Stimulated activated CD8-positive, alpha-beta memory T cell treated with anti-CD3 and anti-CD28 coated beads, Interleukin-2, amount 100 ng/mL, for 48 hours (primary cell): ENCODE results near the gene CA11.
"Not testable (repeated sequence)": the region's sequence is repeated elsewhere in the genome, so short reads cannot be mapped to it uniquely, and the experiment has no call there.

Source experiments
- DNase-seq, 2 donors: peaks; one replicate each; pipeline ENCODE4 v3.0.0-alpha.2; 2020; ENCODE audit warnings: low read depth in 2 of 2

Gene CA11

DNA sequence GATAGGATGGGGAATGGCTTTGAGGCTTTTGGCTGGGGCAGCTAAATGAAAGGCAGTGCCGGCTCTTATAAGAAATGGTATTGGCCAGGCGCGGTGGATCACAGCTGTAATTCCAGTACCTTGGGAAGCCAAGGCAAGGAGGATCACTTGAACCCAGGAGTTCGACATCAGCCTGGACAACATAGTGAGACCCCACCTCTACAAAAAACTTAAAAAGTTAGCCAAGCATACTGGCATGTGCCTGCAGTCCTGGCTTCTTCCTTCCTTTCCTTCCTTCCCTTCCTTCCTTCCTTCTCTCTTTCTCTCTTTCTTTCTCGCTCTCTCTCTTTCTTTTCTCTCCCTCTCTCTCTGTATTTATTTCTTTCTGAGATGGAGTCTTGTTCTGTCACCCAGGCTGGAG, 3.1 kb downstream of the CA11 start:
- no peak for DNase-seq

DNA sequence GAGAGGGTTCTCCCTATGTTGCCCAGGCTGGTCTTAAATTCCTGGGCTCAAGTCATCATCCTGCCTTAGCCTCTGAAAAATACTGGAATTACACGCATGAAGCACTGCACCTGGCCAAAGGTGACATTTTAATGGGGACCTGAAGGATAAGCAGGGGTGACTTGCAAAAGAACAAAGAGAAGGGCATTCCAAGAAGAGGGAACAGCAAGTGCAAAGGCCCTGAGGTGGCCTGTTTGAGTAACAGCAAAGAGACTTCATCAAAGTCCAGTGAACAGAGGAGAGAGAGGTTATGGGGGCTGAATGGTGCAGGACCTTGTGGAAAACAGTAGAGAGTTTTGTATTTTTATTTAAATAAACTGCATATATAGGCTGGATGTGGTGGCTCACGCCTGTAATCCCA, 4.1 kb downstream of the CA11 start:
- no peak for DNase-seq

DNA sequence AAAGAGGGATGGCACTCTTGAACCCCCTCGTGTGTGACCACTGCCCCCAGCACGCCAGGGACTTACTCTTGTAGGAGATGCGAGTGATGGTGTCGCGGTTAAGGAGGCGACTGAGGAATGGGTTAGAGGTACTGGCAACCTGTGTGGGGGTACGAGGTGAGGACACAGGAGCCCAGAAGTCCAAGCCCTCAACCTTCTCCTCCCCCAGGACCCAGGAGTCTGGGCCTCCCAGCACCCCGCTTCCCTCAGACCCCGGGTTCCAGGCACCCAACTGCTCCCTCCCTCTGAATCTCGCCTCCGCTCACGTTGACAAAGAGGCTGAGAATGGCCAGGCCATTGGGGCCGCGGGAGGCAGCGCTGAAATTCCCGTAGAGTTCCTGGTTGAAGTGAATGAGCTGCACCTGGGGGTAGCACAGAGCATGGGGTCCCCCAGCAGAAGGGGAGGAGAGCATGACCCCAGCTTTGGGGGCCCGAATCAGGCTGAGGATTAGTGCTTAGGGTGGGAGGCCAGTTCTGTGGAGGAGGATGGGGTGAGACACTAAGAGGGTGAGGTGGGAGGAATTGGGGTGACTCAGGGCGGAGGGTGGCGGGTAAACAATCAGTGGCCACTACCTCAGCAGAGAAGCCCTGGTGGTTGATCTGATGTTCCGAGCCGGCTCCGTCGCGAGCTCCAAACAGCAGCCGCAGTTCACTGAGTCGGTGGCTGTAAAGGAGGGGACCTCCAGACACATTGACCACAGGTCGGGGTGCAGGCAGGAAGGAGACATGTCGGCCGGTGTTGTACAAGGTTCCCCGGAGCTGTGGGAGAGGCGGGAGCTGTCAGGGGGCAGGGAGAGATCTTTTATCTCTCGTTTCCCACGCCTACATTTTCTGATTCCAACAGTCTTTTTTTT, 6.3 kb downstream of the CA11 start:
- DNase-seq, result no peak

DNA sequence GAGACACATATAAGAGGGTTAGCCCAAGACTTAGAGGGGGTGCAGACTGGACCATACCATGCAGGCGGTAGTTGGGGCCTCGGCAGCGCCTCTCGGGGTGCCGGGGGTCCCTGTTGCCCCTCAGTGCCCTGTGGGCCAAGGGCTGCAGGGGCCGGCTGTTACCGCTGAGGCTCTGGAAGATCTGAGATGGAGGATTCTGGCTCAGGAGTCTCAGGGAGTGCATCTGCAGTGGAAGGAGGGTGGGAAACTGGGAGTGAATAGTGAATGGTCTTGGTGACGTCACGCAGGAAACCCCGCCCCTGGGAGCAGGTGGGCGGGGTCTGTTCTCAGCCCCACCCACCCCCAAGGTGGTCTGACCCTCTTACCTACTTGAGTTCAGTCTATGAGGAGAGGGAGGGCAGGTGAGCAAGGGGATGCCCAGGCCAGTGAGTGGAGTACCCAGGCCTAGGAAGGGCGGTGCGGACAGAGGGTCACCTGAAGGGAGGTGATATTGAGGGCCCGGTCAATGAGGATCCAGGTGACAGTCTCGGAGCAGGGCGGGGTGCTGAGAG, 7.1 kb downstream of the CA11 start:
- DNase-seq, result no peak

DNA sequence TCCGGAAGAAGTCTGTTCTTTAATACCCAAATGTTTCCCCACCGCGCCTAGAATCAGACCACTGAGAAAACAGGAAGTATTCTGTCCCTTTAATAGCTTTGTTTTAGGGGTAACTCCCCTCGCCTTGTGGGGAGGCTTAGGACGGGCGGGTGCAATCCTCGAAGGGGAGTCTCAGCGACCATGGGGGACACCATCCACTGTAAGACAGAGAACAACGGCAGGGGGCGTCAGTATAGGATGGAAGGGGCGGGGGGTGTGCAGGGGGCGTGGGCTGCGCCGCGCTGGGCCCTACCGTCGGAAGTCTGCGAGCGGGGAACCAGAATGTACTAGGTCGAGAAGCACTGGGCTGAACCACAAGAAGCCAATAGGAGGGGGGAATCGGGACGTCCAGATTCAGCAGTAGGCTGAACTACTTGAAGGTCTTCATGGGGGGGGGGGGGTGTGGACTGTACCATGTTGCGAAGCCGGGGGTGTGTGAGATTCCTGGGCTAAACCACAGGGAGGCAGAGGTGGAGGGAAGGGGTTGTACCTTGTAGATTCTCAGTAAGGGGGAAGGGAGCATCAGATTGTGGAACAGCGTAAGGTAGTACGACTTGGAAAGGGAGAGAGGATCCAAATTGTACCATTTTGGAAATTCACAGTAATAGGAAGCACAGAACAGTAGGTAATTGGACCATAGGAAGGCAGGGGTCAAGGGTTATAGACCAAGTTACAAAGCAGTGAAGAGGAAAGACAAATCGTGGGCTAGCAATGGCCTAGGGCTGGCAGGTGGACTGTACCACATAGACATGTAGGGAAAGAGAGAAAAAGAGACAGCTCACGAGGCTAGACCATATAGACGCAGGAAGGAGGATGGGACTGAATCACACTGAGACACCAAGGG, 7.8 kb downstream of the CA11 start:
- no peak for DNase-seq

DNA sequence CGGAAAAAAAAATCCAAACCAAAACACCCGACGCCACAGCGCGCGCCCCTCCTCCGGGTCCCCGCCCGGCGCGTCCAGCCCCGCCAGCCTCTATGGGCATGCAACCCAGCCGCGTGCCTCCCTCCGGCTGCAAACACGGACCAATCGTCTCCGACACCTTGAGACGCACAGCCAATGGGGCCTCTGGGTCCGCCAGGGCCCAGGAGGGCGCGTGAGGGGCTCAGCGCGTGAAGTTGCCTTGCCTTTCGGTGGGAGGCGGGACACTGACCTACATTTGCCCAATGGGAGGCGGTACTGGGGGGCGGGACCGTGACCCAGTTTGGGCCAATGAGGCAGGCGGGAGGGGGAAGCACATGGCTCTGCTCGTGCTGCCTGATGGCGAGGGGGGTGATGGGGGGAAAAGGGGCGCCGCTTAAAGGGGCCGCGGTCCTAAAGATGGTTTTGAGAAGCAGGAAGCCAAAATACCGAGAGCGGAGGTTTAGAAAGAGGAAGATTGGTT, 8.5 kb downstream of the CA11 start:
- peak; percentile 98 for DNase-seq

DNA sequence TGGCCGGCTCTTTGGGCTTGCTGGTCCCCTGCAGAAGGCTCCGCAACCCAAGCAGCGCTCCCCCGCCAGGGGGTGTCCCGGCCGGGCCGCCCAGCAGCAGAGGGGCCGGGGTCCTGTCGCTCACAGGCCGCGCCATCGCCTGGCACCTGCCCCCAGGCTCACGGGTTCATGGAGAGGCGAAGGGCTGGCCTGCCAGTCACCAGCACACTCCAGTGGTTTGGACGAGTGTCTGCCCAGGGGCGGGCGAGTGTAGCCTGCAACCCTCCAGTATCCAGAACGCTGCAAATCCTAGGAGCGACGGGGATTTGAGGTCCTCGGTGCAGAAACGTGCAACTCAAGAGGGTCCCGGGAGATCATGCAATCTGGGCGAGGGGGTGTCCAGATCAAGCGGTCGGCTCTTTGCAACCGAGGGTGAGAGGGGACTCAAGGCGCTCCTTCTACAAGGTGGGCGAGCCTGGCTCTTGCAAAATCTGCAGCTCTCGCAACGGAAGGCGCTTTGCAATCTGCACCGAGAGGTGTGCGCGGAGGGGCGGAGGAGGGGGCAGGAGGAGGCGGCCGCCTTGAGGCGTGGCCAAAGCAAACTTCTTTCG, 9.0 kb downstream of the CA11 start, which contains the start of gene DBP:
DBP (minus strand) TSS at position 521 of the 590 bp plus-strand sequence; CDS start at position 136, 385 bp downstream.
- DNase-seq, result no peak

DNA sequence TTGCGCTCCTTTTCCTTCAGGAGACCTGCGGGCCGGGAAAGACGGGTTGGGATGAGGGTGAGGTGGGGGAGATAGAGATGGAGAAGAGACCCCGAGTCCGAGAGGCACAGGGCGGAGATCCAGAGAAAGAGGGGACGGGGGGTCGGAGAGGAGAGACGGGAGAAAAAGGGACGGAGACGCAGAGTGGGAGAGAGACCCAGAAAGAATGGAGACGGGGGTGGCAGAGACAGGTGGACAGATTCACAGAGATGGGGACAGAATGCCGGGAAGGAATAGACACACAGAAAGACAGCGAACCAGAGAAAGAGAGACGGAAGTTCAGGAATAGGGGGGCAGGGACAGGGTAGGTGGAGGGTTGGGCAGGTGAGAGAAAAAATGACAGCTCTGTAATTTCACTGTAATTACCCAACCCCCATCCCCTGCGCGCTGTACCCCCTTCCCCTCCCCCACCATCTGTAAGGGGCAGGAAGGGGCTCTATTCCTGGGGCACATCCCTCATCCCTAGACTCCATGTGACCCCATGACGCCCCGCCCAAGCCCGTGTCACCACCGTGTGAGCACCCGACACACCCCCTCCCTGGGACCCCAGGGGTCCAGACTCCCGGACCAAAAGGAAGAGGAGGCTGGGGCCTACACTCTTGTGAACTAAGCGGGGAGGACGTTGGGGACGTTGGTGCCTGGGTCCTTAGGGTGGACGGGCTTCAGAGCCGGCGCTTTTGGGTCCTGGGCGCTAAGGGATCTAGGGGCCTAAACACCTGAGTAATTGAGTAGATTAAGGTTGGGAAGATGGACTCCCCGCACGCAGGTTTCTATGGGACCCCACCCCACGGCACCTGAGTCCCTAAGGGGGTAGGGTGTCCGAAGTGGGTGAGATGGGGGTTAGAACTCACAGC, 9.8 kb downstream of the CA11 start:
- DNase-seq, result no peak

DNA sequence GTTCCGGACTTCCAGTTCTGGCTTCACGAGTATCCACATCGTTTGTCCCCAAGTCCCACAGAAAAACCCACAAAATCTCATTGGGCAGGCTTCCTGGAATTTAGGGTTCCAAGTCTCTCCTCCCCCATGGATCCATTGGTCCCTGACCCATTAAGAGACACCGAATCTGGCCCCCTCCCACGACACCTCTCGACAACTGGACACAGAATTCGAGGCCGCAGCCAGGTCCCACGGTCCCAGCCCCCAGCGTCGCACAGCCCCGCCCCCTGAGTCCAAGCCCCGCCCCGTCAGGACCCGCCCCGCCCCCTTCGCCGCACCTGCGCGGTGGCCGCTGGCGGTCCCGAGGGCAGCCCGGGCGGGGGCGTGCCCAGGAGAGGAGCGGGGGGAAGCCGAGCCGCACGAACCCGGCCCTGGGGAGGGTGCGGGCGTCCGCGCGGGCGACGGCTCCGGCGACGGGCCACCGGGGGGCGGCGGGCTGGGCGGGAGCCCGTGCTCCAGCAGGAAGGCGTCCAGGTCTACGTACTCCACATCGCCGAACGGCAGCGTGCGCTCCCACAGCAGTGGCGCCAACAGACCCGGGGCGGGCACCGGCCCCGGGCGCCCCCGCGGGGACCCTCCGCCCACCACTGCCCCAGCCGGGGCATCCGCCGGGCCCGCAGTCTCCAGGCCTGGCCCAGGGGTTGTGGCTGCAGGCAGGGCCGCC, 10.6 kb downstream of the CA11 start:
- peak; percentile 61 to 71 for DNase-seq

DNA sequence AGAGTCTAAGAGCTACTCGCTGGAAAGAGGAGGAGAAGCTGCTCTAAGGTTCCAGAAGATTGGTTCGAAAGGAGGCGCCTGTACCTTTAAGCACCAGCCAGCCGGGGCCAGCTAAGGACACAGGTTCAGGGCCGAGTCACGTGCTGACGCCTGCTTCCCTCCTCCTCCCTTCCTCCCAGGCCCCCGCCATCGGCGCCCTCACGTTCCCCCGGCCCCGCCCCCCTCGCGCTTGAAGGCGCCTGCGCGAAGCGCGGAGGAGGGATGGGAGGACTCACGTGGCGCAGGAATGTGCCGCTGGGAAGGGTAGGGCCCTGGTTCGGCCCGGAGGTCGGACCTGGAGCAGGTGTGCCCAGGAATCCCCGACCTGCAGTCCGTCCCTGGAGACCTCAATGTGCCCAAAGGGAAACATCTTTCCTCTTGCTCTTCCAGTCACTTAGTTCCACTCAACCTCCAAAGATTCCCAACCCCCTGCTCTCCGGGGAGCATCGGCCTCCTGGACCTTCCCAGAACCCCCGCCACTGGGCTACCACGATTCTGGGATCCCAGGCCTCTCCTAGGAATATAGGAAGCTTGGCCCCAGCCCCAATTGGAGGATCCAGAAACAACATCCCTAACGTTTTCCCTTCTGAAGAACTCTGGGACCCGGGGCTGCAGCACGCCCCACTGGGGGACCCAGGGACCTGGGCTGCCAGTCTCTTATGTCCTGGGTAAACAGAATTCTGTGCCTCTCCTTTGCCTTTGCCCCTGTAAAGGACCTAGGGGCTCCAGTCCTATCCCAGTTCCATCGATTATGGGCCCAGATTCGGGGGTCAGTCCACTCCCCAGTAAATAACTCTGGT, 11.3 kb downstream of the CA11 start:
- DNase-seq, result peak; percentile 90 to 93

DNA sequence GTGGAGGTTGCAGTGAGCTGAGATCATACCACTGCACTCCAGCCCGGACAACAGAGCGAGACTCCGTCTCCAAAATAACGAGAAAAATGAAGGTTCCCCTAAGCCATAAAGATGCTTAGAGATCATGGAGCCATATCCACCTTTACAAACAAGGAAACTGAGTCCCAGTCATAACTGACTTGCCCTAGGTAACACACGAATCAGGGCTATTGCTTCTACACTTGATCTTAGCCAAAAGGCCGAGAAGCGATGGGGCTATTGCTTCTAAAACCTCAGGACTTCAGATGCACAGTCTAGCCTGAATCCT, 12.0 kb downstream of the CA11 start:
- no peak for DNase-seq

DNA sequence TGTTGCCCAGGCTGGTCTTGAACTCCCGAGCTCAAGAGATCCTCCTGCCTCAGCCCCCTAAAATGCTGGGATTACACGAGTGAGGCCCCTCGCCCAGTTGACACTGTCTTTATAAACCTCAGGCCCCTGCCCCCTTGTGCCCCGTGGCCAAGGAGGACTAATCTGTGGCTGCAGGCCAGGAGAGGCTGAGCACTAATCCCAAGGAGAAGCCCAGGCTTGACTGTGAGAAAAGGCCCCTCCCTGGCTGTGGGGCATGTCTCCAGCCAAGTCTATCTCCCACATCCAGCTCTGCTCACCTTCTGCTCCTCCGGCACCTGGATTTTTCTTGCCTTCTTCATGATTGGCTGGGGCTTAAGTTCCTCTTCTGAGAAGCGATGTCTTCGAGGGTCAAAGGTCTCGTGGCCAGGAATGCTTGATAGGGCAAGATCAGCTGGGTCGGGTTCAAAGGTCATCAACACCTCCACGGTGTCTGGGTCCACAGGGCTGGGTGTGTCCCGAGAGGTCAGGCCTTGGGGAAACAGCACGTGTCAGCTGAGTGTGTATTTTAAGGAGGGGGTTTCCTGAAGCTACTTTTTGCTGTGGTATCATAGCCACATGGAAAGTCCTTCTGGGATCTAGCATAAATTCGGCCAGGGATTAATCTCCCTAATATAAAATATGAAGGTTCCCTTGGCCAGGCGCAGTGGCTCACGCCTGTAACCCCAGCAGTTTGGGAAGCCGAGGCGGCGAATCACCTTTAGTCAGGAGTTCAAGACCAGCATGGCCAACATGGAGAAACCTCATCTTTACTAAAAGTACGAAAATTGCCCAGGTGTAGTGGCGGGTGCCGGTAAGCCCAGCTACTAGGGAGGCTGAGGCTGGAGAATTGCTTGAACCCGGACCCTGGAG, 12.6 kb downstream of the CA11 start:
- no peak for DNase-seq

DNA sequence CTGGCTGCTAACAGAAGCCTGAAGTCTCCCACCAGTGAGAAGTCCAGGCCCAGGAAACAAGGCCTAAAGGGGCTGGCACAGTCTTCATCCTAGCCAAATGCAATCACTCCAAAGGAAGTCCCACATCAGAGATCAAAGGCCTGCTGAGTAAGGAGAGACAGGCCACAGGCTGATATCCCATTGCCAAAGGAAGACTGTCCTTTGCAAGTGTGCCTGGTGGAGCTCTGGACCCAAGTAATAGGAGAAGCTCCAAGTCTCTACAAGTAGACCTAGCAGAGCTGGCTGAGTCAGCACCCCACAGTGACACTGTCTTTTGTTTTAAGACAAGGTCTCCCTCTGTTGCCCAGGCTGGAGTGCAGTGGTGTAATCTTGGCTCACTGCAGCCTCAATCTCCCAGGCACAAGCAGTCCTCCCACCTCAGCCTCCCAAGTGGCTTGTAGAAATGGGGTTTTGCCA, 13.3 kb downstream of the CA11 start:
- no peak for DNase-seq

DNA sequence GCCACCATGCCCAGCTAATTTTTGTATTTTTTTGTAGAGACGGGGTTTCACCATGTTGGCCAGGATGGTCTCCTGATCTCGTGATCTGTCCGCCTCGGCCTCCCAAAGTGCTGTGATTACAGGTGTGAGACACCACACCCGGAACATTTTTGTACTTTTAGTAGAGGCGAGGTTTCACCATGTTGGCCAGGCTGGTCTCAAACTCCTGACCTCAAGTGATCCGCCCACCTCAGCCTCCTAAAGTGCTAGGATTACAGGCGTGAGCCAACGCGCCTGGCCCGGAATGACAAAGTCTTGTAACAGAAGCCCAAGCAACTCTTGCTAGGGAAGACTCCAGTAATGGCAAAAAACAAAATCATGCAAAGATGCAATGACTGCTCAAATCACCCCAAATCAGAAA, 13.7 kb downstream of the CA11 start:
- not testable (repeated sequence) for DNase-seq

DNA sequence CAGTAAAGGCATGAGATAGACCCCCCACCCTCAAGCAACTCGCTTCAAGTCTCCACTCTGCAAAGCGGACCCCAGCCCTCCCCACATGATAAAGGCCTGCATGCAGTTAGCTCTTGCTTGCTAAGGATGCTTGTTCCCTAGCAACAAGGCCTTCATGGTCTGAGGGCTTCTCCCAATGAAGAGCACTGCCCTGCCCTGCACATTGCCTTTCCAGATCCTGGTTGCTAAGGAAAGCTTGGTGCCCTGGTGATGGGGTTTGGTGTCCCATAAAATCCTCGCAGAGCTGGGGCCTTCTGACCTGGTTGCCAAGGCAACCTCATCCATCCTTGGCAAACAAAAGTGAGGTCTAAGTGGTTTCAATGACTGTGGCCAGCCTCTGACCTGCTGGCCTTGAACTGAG, 14.8 kb downstream of the CA11 start:
- DNase-seq, result no peak

DNA sequence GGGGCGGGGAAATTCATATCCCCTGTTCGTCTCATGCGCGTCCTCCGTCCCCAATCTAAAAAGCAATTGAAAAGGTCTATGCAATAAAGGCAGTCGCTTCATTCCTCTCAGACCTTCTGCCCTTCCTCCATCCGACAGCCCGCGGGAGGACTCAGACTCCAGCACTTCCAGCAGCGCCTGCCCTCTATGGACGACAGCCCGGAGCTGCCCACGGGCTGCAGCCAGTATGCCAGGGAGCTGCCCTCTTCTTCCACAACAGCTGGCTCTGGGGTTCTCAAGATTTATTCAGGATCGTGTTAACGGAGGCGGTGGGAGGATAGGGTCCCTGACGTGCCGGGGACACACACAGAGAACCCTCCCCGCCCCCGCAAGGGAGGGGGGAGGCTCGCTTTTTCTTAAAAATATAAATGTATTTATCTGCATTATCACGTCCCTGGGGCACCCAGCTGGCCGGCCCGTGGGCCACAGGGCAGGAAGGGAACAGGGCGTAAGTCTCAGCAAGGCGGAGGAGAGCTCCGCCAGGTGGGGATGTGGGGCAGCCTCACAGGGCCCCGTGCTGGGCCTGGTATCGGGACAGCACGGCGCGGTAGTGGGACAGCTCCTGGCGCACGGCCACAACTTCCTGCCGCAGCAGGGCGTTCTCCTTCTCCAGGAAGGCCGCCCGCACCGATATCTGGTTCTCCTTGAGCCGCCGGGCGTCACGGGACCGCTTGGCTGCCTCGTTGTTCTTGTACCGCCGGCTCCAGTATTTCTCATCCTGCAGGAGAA, 15.5 kb downstream of the CA11 start:
- DNase-seq, result no peak

DNA sequence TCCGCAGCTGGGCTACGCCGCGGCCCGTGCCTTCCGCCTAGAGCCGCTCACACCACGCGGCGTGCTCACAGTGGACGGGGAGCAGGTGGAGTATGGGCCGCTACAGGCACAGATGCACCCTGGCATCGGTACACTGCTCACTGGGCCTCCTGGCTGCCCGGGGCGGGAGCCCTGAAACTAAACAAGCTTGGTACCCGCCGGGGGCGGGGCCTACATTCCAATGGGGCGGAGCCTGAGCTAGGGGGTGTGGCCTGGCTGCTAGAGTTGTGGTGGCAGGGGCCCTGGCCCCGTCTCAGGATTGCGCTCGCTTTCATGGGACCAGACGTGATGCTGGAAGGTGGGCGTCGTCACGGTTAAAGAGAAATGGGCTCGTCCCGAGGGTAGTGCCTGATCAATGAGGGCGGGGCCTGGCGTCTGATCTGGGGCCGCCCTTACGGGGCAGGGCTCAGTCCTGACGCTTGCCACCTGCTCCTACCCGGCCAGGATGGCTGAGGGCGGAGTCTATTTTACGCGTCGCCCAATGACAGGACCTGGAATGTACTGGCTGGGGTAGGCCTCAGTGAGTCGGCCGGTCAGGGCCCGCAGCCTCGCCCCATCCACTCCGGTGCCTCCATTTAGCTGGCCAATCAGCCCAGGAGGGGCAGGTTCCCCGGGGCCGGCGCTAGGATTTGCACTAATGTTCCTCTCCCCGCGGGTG, 16.2 kb downstream of the CA11 start:
- no peak for DNase-seq
